ENCODE results near the gene DNM1. TPM values are rescaled to one million over a fixed set of nuclear protein-coding genes. Genes with fewer than 3 reads are reported as not detected.

Gene DNM1
- 24.1 TPM for total RNA-seq
- long read RNA-seq, partial matches to known transcripts: 7 of 8 reads
- long read RNA-seq, other reads (novel, unspliced or antisense): 1 of 8 reads

- DNase-seq (ENCODE audit: low spot score): no peak
Measured at GRCh38 chr9:128203024-128203706, at the start of gene DNM1. Gene DNM1, plus strand, starts transcription at chr9:128203379. Its CDS starts 92 bp downstream, at chr9:128203471.

GRCh38 chr9:128153947-128154695, 49.1 kb upstream of the DNM1 start:
- DNase-seq (ENCODE audit: low spot score): no peak

- no peak for DNase-seq (ENCODE audit: low spot score)
Measured at GRCh38 chr9:128155736-128156500, 47.3 kb upstream of the DNM1 start.

- DNase-seq (ENCODE audit: low spot score): no peak
Measured at GRCh38 chr9:128159522-128159783, 43.7 kb upstream of the DNM1 start.

GRCh38 chr9:128159784-128160602, 43.2 kb upstream of the DNM1 start, which contains the start of gene BBLN:
Gene BBLN, plus strand, starts transcription at chr9:128160265. Its CDS starts 143 bp downstream, at chr9:128160408.
- DNase-seq (ENCODE audit: low spot score): peak; percentile 98

- no peak for DNase-seq (ENCODE audit: low spot score)
Measured at GRCh38 chr9:128160603-128160987, 42.6 kb upstream of the DNM1 start.

- no peak for DNase-seq (ENCODE audit: low spot score)
Measured at GRCh38 chr9:128161215-128161902, 41.8 kb upstream of the DNM1 start.

- DNase-seq (ENCODE audit: low spot score): no peak
Measured at GRCh38 chr9:128162215-128163026, 40.8 kb upstream of the DNM1 start.

- DNase-seq (ENCODE audit: low spot score): no peak
Measured at GRCh38 chr9:128163027-128163515, 40.1 kb upstream of the DNM1 start.

GRCh38 chr9:128163523-128164306, 39.5 kb upstream of the DNM1 start:
- no peak for DNase-seq (ENCODE audit: low spot score)

GRCh38 chr9:128164307-128164885, 38.8 kb upstream of the DNM1 start:
- DNase-seq (ENCODE audit: low spot score): no peak

GRCh38 chr9:128166169-128166568, 37.0 kb upstream of the DNM1 start:
- DNase-seq (ENCODE audit: low spot score): no peak

GRCh38 chr9:128167209-128167608, 36.0 kb upstream of the DNM1 start:
- DNase-seq (ENCODE audit: low spot score): no peak

- no peak for DNase-seq (ENCODE audit: low spot score)
Measured at GRCh38 chr9:128168731-128169308, 34.4 kb upstream of the DNM1 start.

GRCh38 chr9:128169492-128169891, 33.7 kb upstream of the DNM1 start:
- DNase-seq (ENCODE audit: low spot score): no peak

- no peak for DNase-seq (ENCODE audit: low spot score)
Measured at GRCh38 chr9:128169925-128170324, 33.3 kb upstream of the DNM1 start.

- no peak for DNase-seq (ENCODE audit: low spot score)
Measured at GRCh38 chr9:128174062-128174461, 29.1 kb upstream of the DNM1 start.

GRCh38 chr9:128175102-128175563, 28.0 kb upstream of the DNM1 start:
- no peak for DNase-seq (ENCODE audit: low spot score)
